H1 (cell line): ENCODE measurements around the gene CMSS1. TPM values are rescaled to one million over a fixed set of nuclear protein-coding genes. Genes with fewer than 3 reads are reported as not detected.

Source experiments
- CTCF ChIA-PET: fragments of 300-600 bp; sonication (Branson Sonifier 250); formaldehyde crosslinking; loops from one replicate; lab custom pipeline; 2021; ENCODE audit not compliant: partially characterized antibody; lab: Charles Lee
- POLR2A ChIA-PET: fragments of 300-600 bp; sonication (Branson Sonifier 250); formaldehyde crosslinking; loops from one replicate; lab custom pipeline; 2021; ENCODE audit warnings: inconsistent platforms; ENCODE audit not compliant: partially characterized antibody; lab: Charles Lee
- DNase-seq, 2 experiments: peaks; one replicate each; pipeline versions ENCODE4 v3.0.0 to v3.0.0-alpha.2; 2010 to 2022; ENCODE audit warnings: low spot score in 2 of 2, low read depth in 1 of 2, mixed read lengths in 1 of 2
- FAIRE-seq: peaks from 2 replicates; lab custom pipeline; 2011; peaks lifted over from hg19 to GRCh38; lab: Jason Lieb, UNC
- H2AFZ ChIP-seq: 2 replicates; pipeline ENCODE4 v1.8.1; 2012; ENCODE audit warnings: low read length, inconsistent platforms
- H2AK5ac ChIP-seq: 2 replicates; pipeline ENCODE4 v1.6.1; 2013; ENCODE audit warnings: low read depth, low read length
- H2BK120ac ChIP-seq: replicated peaks from 2 replicates; pipeline ENCODE3; 2013; ENCODE audit warnings: low read depth, low read length, inconsistent platforms
- H2BK12ac ChIP-seq: 2 replicates; pipeline ENCODE4 v1.6.1; 2013; ENCODE audit warnings: low read depth, low read length
- H2BK15ac ChIP-seq: 2 replicates; pipeline ENCODE4 v1.6.1; 2013; ENCODE audit warnings: low read length
- H2BK20ac ChIP-seq: 2 replicates; pipeline ENCODE4 v1.6.1; 2013; ENCODE audit warnings: low read length
- H2BK5ac ChIP-seq: 2 replicates; pipeline ENCODE4 v1.6.1; 2013; ENCODE audit warnings: low read depth, low read length
- H3K14ac ChIP-seq: 2 replicates; pipeline ENCODE4 v1.6.1; 2013; ENCODE audit warnings: inconsistent platforms; ENCODE audit not compliant: insufficient read length
- H3K18ac ChIP-seq: 2 replicates; pipeline ENCODE4 v1.6.1; 2013; ENCODE audit warnings: low read length; ENCODE audit errors: extremely low read depth
- H3K23ac ChIP-seq: 2 replicates; pipeline ENCODE4 v1.6.1; 2013; ENCODE audit warnings: inconsistent platforms; ENCODE audit not compliant: insufficient read length
- H3K23me2 ChIP-seq: 2 replicates; pipeline ENCODE4 v1.6.1; 2013; ENCODE audit warnings: low read depth, low read length
- H3K27ac ChIP-seq: 2 replicates; pipeline ENCODE4 v1.6.1; 2011; ENCODE audit warnings: low read depth, low read length, inconsistent platforms
- H3K27me3 ChIP-seq, 4 experiments: replicated peaks in 1 of 4; 1 replicate in 1 of 4; 2 replicates in 3 of 4; pipeline versions ENCODE4 v1.6.1 to v1.8.1; 2011 to 2013; ENCODE audit warnings: low read length in 3 of 4, mild to moderate bottlenecking in 3 of 4, inconsistent platforms in 2 of 4, mixed read lengths in 2 of 4, moderate library complexity in 1 of 4; ENCODE audit not compliant: control insufficient read depth in 3 of 4, insufficient read depth in 3 of 4; ENCODE audit errors: extremely low read depth in 1 of 4
- H3K36me3 ChIP-seq, 4 experiments: 2 replicates each; pipeline versions ENCODE4 v1.6.1 to v1.8.1; 2011 to 2013; ENCODE audit warnings: mild to moderate bottlenecking in 4 of 4, low read length in 3 of 4, moderate library complexity in 2 of 4, control low read depth in 1 of 4, inconsistent platforms in 1 of 4; ENCODE audit not compliant: insufficient read depth in 4 of 4, control insufficient read depth in 2 of 4
- H3K4ac ChIP-seq: replicated peaks from 2 replicates; pipeline ENCODE3; 2013; ENCODE audit warnings: low read length, low read depth, mixed read lengths, inconsistent platforms; ENCODE audit not compliant: insufficient read length
- H3K4me1 ChIP-seq, 4 experiments: replicated peaks in 1 of 4; 1 replicate in 1 of 4; 2 replicates in 3 of 4; pipeline versions ENCODE4 v1.6.1 to v1.8.1; 2011 to 2013; ENCODE audit warnings: low read length in 3 of 4, inconsistent platforms in 2 of 4, mixed read lengths in 1 of 4; ENCODE audit not compliant: insufficient read depth in 4 of 4, control insufficient read depth in 3 of 4
- H3K4me2 ChIP-seq, 2 experiments: 2 replicates each; pipeline versions ENCODE4 v1.6.1 to v1.8.1; 2011 to 2013; ENCODE audit warnings: low read depth in 2 of 2, low read length in 2 of 2, control low read depth in 1 of 2, inconsistent platforms in 1 of 2, mild to moderate bottlenecking in 1 of 2; ENCODE audit not compliant: insufficient read depth in 1 of 2
- H3K4me3 ChIP-seq, 4 experiments: fragments of 200-600, 300-600 bp in 1 of 4; sonication (generic), shearing (Covaris generic), sonication (Bioruptor Twin) in 1 of 4; 2 replicates each; pipeline versions ENCODE4 v1.5.1 to v1.8.1; 2011 to 2016; ENCODE audit warnings: low read length in 4 of 4, low read depth in 3 of 4, control low read depth in 2 of 4, inconsistent platforms in 2 of 4, mild to moderate bottlenecking in 2 of 4, mixed read lengths in 1 of 4, moderate library complexity in 1 of 4; ENCODE audit not compliant: insufficient read depth in 2 of 4; ENCODE audit errors: extremely low read depth in 1 of 4
- H3K56ac ChIP-seq: replicated peaks from 2 replicates; pipeline ENCODE3; 2013; ENCODE audit warnings: low read depth, mild to moderate bottlenecking, mixed read lengths, low read length, inconsistent platforms; ENCODE audit not compliant: insufficient read length
- H3K79me1 ChIP-seq: 2 replicates; pipeline ENCODE4 v1.6.1; 2013; ENCODE audit warnings: low read depth, low read length, control low read depth
- H3K79me2 ChIP-seq, 2 experiments: 2 replicates each; pipeline versions ENCODE4 v1.6.1 to v1.8.1; 2012 to 2013; ENCODE audit warnings: low read length in 2 of 2, mild to moderate bottlenecking in 2 of 2, inconsistent platforms in 1 of 2; ENCODE audit not compliant: insufficient read depth in 2 of 2, control insufficient read depth in 1 of 2
- H3K9ac ChIP-seq, 4 experiments: replicated peaks in 1 of 4; 1 replicate in 1 of 4; 2 replicates in 3 of 4; pipeline versions ENCODE4 v1.6.1 to v1.8.1; 2011 to 2013; ENCODE audit warnings: low read depth in 3 of 4, low read length in 3 of 4, control low read depth in 2 of 4, mild to moderate bottlenecking in 2 of 4, moderate library complexity in 2 of 4, inconsistent platforms in 1 of 4; ENCODE audit errors: extremely low read depth in 1 of 4
- H3K9me3 ChIP-seq, 2 experiments: 2 replicates each; pipeline versions ENCODE4 v1.6.1 to v1.8.1; 2012 to 2013; ENCODE audit warnings: mild to moderate bottlenecking in 2 of 2, moderate library complexity in 2 of 2, control low read depth in 1 of 2, inconsistent platforms in 1 of 2, low read depth in 1 of 2, low read length in 1 of 2, mixed read lengths in 1 of 2; ENCODE audit not compliant: insufficient read depth in 2 of 2
- H4K20me1 ChIP-seq, 2 experiments: replicated peaks in 1 of 2; 2 replicates each; pipeline versions ENCODE3 to v1.8.1; 2011 to 2013; ENCODE audit warnings: inconsistent platforms in 2 of 2, low read length in 2 of 2, mild to moderate bottlenecking in 1 of 2; ENCODE audit not compliant: insufficient read depth in 2 of 2, control insufficient read depth in 1 of 2
- H4K5ac ChIP-seq: 2 replicates; pipeline ENCODE4 v1.6.1; 2013; ENCODE audit warnings: low read length, low read depth, mixed read lengths, inconsistent platforms; ENCODE audit not compliant: insufficient read length
- H4K8ac ChIP-seq: 2 replicates; pipeline ENCODE4 v1.8.0; 2013; ENCODE audit warnings: mild to moderate bottlenecking, moderate library complexity, low read length, inconsistent platforms; ENCODE audit not compliant: insufficient read depth; ENCODE audit errors: extremely low read depth
- H4K91ac ChIP-seq: replicated peaks from 2 replicates; pipeline ENCODE3; 2013; ENCODE audit warnings: low read length, mixed read lengths, inconsistent platforms; ENCODE audit not compliant: insufficient read length
- RAD21 ChIP-seq, 2 experiments: IDR thresholded peaks in 1 of 2; conservative IDR thresholded peaks in 1 of 2; 2 replicates each; pipeline ENCODE4 v1.6.1; 2011; ENCODE audit warnings: low read depth in 2 of 2, low read length in 2 of 2, improper control_type of control experiment in 1 of 2, inconsistent platforms in 1 of 2, mild to moderate bottlenecking in 1 of 2, moderate library complexity in 1 of 2
- WGBS, 2 experiments: shearing (Covaris generic) in 1 of 2; methylation state at CpG; one replicate each; pipeline versions ENCODE4 v1.1.6 to v1.1.7; 2013 to 2015; ENCODE audit warnings: low lambda C conversion rate in 2 of 2, mixed read lengths in 2 of 2, inconsistent platforms in 1 of 2, low coverage in 1 of 2, missing lambda C conversion rate in 1 of 2; ENCODE audit not compliant: insufficient replicate concordance in 2 of 2, insufficient coverage in 1 of 2, insufficient read length in 1 of 2; ENCODE audit errors: extremely low coverage in 1 of 2, missing lambda C conversion rate in 1 of 2; 5-methylcytosine and 5-hydroxymethylcytosine counted together
- polyA plus RNA-seq, 7 experiments: library from polyadenylated mRNA; depleted of rRNA in 3 of 7; stranded (reverse) in 5 of 7; unstranded in 2 of 7; fragments of >200 nt in 5 of 7; fragments of 200-250 nt in 2 of 7; gene quantifications; 1 replicate in 5 of 7; 2 replicates in 1 of 7; 4 replicates in 1 of 7; pipeline versions ENCODE4 v1.2.1 to v1.2.3, GENCODE V29; 2011 to 2013; ENCODE audit warnings: missing spikeins in 2 of 7, mixed read lengths in 2 of 7
- total RNA-seq: library from RNA; stranded (reverse); fragmentation: NEBNext Ultra II Directional; extraction: Animal tissue kit (Norgen Biotek cat#: 25700); gene quantifications from 2 replicates; pipeline ENCODE4 v1.2.1, GENCODE V29; 2021

CMSS1 gene
- total and polyA plus RNA-seq, 2 of the 8 experiments (the other 6 are each of a cell fraction or from before 2014, with no cell fraction given) = 15.2 to 75.1 TPM

DNA sequence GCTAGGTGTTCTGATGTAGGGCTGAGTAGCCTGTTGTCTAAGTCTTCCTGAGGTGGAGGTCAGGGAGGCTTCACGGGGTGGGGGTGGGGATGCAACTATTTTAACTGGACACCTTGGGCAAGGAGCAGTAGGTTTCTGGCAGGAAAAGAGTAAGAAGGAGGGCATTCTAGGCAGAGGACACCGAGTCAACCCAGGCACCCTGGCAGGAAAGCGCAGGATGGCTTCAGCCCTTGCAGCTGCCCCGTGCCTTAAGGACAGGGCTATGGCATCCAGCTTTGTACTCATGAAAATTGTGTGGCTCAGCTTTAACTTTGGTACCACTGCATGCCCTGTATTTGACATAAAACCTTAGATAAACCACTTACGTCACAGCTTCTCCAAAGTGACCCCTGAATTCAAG is 303.0 kb downstream of the CMSS1 start:
- no peak overlapping the region for H2BK5ac ChIP-seq
- H3K4me1 ChIP-seq = peaks cover 0 to 2% (median under 1%) of the 10 kb centered on the region in 4 experiments; a peak in 1 of 7 replicates
- no peak overlapping the region for H3K9ac ChIP-seq
- H2BK15ac ChIP-seq = no peak overlapping the region
- no peak overlapping the region for H4K5ac ChIP-seq
- H3K4me2 ChIP-seq = no peak overlapping the region
- H3K14ac ChIP-seq = no peak overlapping the region
- CTCF ChIA-PET = interaction anchor here (0.9 to 1.6 kb wide), 2 partner anchors 10 to 133 kb away, joined by 3 to 6 read pairs; no protein-coding TSS in a partner anchor
- H3K79me2 ChIP-seq = no peaks in the 10 kb centered on the region
- H3K18ac ChIP-seq = no peak overlapping the region
- no peak for DNase-seq
- no peak overlapping the region for H2BK120ac ChIP-seq
- H3K23ac ChIP-seq = no peak overlapping the region
- no peak overlapping the region for H2AK5ac ChIP-seq
- H3K23me2 ChIP-seq = no peaks in the 10 kb centered on the region
- no peaks in the 10 kb centered on the region for H3K27me3 ChIP-seq
- H3K79me1 ChIP-seq = no peaks in the 10 kb centered on the region
- H2BK20ac ChIP-seq = no peak overlapping the region
- H2BK12ac ChIP-seq = no peak overlapping the region
- no peak overlapping the region for H3K27ac ChIP-seq
- H4K91ac ChIP-seq = no peak overlapping the region
- H3K56ac ChIP-seq = no peak overlapping the region
- no peak overlapping the region for H4K8ac ChIP-seq
- no peaks in the 10 kb centered on the region for H4K20me1 ChIP-seq
- FAIRE-seq = no peak
- POLR2A ChIA-PET = no interaction called here
- 90% methylated on average over 5 of the region's 5 CpGs; no CpG with 5 or more reads in 1 of the 2 experiments for WGBS, 2 experiments
- no peak overlapping the region for H3K4me3 ChIP-seq
- H3K9me3 ChIP-seq = no peaks in the 10 kb centered on the region
- no peak overlapping the region for H3K4ac ChIP-seq
- H3K36me3 ChIP-seq = no peaks in the 10 kb centered on the region
- no peak overlapping the region for H2AFZ ChIP-seq
- TF ChIP-seq RAD21 (IDR thresholded peaks at IDR 0.05 in 1 of 2, conservative IDR thresholded peaks at IDR 0.05 in 1 of 2; ENCODE audit: low read depth in 2 of 2, low read length in 2 of 2) = no peak
